Measurements from ENCODE around the gene PTPRH. TPM values are rescaled to one million over a fixed set of nuclear protein-coding genes. Genes with fewer than 3 reads are reported as not detected.

The PTPRH gene
- total RNA-seq, 6 experiments from 2014 or later, result 4.2 to 25.9 (median 12.9) TPM

- TF ChIP-seq CTCF (IDR thresholded peaks at IDR 0.05), result no peak
- no peaks in the 10 kb centered on the region for H3K27me3 ChIP-seq
- H3K9me3 ChIP-seq, result no peaks in the 10 kb centered on the region
- H3K4me3 ChIP-seq, result no peak overlapping the region
- WGBS (ENCODE audit: insufficient coverage, low coverage, low lambda C conversion rate, missing lambda C conversion rate), result 56% methylated on average over 4 of the region's 7 CpGs
- intact Hi-C loops (cut with DNase I), result no loop called here
- DNase-seq, result no peak
- no peaks in the 10 kb centered on the region for H3K36me3 ChIP-seq
- no peak overlapping the region for H3K27ac ChIP-seq
- H3K4me1 ChIP-seq, result peaks cover 0 to 11% (median 0%) of the 10 kb centered on the region in 4 donors
- no peak for ATAC-seq
Measured at GRCh38 chr19:55213547-55213946, 4.2 kb upstream of the PTPRH start.

GRCh38 chr19:55212447-55212846 lies 3.1 kb upstream of the PTPRH start:
- Histone ChIP-seq H3K36me3 (no peaks in the 10 kb centered on the region), H3K4me1 (peaks cover 0 to 9% (median 0%) of the 10 kb centered on the region in 4 donors), H3K9me3 (no peaks in the 10 kb centered on the region), H3K4me3 (no peak overlapping the region), H3K27me3 (no peaks in the 10 kb centered on the region), H3K27ac (no peak overlapping the region)
- intact Hi-C loops (cut with DNase I), result no loop called here
- peak in 1 of 3 donors; percentile 44 for DNase-seq
- peak in 2 of 4 donors; percentile 27 to 50 for ATAC-seq
- 94% methylated on average over 3 of the region's 3 CpGs for WGBS (ENCODE audit: insufficient coverage, low coverage, low lambda C conversion rate, missing lambda C conversion rate)
- TF ChIP-seq POLR2A (IDR thresholded peaks at IDR 0.05) (no peak), CTCF (IDR thresholded peaks at IDR 0.05) (peak; percentile 22 to 43 (median 40))

DNA sequence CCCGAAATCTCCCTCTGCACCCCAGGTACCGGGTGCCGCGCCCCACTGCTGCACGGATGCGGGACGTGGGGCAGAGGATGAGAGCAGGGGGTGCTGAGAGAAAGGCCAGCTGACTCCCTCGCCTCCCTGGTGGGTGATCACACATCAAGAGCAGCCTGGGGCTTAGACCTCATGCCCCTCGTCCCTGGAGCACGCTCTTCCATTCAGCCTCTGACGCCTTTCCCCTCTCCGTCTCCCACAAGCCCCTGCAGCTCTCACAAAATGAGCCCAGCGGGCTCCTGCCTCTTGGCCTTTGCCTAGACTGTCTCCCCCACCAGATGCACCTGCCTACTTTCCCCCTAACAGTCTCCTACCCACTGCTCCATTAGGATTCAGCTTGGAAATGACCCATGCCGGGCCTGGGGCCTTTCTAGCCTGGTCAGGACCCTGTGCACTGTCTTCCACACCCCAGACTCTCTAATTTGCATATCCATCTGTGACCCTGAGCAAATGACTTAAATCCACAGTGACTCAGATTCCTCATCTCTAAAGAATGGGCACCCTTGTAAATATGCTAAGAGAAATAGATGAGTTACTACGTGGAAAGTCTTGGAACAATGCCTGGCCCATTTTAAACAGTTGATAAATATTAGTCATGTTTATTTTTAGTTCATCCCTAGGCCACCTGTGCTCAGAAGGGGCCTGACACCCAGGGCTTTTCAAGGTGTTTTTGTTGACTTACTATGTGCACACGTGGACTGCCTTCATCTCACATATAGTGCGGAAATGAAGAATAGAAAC lies 582 bp upstream of the PTPRH start:
- ATAC-seq (peak in 1 of 4 donors; percentile 63), DNase-seq (no peak)
- H3K9me3 ChIP-seq, result no peaks in the 10 kb centered on the region
- peaks cover 0 to 7% (median 0%) of the 10 kb centered on the region in 4 donors for H3K4me1 ChIP-seq
- H3K36me3 ChIP-seq, result no peaks in the 10 kb centered on the region
- 64% methylated on average over 11 of the region's 17 CpGs for WGBS (ENCODE audit: insufficient coverage, low coverage, low lambda C conversion rate, missing lambda C conversion rate)
- H3K4me3 ChIP-seq, result no peak overlapping the region
- no peak for TF ChIP-seq POLR2A (IDR thresholded peaks at IDR 0.05)
- no peak for TF ChIP-seq CTCF (IDR thresholded peaks at IDR 0.05)
- H3K27ac ChIP-seq, result peak overlapping the region in 1 of 3 donors; percentile 67
- no peaks in the 10 kb centered on the region for H3K27me3 ChIP-seq
- intact Hi-C loops (cut with DNase I), result no loop called here

DNA sequence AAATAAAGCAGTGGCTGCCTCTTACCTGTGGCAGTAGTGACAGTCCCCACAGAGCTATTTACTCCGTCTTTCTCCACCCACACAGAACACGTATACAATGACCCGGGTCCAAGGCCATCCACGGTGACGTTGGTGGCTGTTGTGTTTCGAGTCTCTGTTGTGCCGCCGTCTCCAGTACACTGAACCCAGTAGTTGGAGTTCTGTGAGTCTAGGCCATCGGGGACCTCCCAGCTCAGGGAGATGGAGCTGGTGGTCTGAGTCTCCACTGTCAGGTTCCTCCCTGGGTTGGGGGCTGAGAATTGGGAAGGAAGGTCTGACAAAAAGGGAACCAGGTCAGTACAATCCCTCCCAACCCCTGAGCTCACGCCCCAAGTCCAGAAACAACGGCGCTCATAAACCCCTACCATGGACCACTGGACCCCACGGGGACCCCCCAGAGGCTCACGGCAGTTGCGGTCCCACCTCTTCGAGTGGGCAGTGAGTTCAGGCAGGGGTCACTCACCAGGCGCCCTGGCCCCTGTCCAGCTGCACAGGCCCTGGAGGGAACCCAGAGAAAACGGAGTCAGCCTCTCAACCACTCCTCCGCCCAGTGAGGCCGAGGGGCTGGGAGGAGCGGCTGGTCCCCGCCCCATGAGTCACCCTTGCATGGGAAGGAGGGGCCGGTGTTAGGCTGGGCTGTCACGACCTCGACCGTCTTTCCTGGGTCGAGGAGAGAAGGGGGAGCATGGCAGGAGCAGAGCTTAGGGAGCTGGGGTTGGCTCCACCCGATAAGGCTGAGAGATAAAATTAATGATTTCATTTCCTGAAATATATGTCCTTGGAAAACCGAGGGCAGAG lies 2.4 kb downstream of the PTPRH start:
- H3K4me1 ChIP-seq, result peaks cover 0 to 7% (median 0%) of the 10 kb centered on the region in 4 donors
- intact Hi-C loops (cut with DNase I), result no loop called here
- H3K36me3 ChIP-seq, result no peaks in the 10 kb centered on the region
- peak; percentile 88 to 98 (median 96) for ATAC-seq
- peak; percentile 88 to 94 (median 93) for DNase-seq
- H3K27me3 ChIP-seq, result no peaks in the 10 kb centered on the region
- peak overlapping the region; percentile 46 to 52 (median 48) for H3K4me3 ChIP-seq
- WGBS (ENCODE audit: insufficient coverage, low coverage, low lambda C conversion rate, missing lambda C conversion rate), result 5% methylated on average over 22 of the region's 29 CpGs
- no peaks in the 10 kb centered on the region for H3K9me3 ChIP-seq
- peak overlapping the region; percentile 90 to 95 (median 92) for H3K27ac ChIP-seq
- TF ChIP-seq POLR2A (IDR thresholded peaks at IDR 0.05) (peak; percentile 82), CTCF (IDR thresholded peaks at IDR 0.05) (no peak)

All from right lobe of liver (tissue), 6 donors.